ENCODE results near the gene TSPEAR.

The TSPEAR gene

DNA sequence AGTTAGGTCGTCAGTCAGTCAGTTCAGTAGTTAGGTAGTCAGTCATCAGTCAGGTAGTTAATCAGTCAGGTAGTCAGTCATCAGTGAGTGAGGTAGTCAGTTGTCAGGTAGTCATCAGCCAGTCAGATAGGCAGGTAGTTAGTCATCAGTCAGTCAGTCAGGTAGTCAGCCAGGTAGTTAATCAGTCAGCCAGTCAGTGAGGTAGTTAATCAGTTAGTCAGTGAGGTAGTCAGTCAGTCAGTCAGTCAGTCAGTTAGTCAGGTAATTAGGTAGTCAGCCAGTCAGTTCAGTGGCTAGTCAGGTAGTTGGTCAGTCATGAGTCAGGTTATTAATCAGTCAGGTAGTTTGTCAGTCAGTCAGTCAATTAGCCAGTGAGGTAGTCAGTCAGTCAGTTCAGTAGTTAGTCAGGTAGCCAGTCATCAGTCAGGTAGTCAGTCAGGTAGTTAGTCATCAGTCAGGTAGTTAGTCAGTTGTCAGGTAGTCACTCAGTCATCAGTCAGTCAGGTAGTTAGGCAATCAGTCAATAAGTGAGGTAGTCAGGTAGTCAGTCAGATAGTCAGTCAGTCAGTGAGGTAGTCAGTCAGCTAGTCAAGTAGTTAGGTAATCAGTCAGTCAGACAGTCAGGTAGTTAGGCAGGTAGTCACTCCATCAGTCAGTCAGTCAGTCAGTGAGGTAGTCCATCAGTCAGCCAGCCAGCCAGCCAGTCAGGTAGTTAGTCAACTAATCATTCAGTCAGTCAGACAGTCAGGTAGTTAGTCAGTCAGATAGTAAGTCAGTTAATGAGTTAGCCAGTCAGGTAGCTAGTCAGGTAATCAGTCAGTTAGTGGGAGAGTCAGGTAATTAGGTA lies 187.6 kb downstream of the TSPEAR start:
- Histone ChIP-seq H4K20me1 (ENCODE audit: insufficient read depth, low read length) (no peaks in the 10 kb centered on the region), H2AFZ (ENCODE audit: low read length) (no peak overlapping the region), H3K4me1 (ENCODE audit: insufficient read depth, low read length, severe bottlenecking) (no peaks in the 10 kb centered on the region), H3K9me3 (ENCODE audit: low read length) (peaks cover 3% of the 10 kb centered on the region; the same call in 1 of the 2 replicates), H3K9me2 (ENCODE audit: low read depth, low read length) (no peaks in the 10 kb centered on the region), H3K27ac (ENCODE audit: low read depth, low read length, poor library complexity, severe bottlenecking) (no peak overlapping the region), H3K4me3 (ENCODE audit: low read depth, low read length, poor library complexity, severe bottlenecking) (no peak overlapping the region), H3F3A (ENCODE audit: insufficient read depth, low read length) (no peaks in the 10 kb centered on the region), H3K4me2 (ENCODE audit: low read length) (no peak overlapping the region), H3K79me2 (ENCODE audit: insufficient read depth, low read length) (no peaks in the 10 kb centered on the region), H3K27me3 (ENCODE audit: insufficient read depth, low read length) (no peaks in the 10 kb centered on the region), H3K9ac (ENCODE audit: low read length) (no peak overlapping the region), H3K36me3 (ENCODE audit: insufficient read depth, low read length) (no peaks in the 10 kb centered on the region)
- TF ChIP-seq EZH2 (IDR thresholded peaks at IDR 0.05; ENCODE audit: borderline replicate concordance, low read length), result no peak
- TF ChIP-seq, protein P1, sequence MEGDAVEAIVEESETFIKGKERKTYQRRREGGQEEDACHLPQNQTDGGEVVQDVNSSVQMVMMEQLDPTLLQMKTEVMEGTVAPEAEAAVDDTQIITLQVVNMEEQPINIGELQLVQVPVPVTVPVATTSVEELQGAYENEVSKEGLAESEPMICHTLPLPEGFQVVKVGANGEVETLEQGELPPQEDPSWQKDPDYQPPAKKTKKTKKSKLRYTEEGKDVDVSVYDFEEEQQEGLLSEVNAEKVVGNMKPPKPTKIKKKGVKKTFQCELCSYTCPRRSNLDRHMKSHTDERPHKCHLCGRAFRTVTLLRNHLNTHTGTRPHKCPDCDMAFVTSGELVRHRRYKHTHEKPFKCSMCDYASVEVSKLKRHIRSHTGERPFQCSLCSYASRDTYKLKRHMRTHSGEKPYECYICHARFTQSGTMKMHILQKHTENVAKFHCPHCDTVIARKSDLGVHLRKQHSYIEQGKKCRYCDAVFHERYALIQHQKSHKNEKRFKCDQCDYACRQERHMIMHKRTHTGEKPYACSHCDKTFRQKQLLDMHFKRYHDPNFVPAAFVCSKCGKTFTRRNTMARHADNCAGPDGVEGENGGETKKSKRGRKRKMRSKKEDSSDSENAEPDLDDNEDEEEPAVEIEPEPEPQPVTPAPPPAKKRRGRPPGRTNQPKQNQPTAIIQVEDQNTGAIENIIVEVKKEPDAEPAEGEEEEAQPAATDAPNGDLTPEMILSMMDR (IDR thresholded peaks at IDR 0.05; ENCODE audit: low read length), result no peak

DNA sequence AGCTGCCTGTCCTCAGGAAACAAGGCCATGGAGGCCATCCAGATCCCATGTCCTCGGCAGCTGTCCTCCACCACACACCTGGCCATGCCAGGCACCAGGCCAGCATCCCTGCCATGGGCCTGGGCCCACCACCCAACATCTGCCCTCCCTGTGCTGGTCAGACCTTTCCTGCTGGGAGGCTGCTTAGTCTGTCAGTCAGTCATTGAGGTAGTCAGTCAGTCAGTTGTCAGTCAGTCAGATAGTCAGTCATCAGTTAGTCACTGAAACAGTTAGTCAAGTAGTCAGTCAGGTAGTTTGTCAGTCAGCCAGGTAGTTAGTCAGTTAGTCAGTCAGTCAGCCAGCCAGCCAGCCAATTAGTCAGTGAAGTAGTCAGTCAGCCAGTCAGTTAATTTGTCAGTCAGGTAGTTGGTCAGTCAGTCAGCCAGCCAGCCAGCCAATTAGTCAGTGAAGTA lies 188.6 kb downstream of the TSPEAR start:
- Histone ChIP-seq H3K9me3 (ENCODE audit: low read length) (peaks cover 3% of the 10 kb centered on the region; the same call in 1 of the 2 replicates), H3K4me2 (ENCODE audit: low read length) (no peak overlapping the region), H3K27ac (ENCODE audit: low read depth, low read length, poor library complexity, severe bottlenecking) (no peak overlapping the region), H3K9me2 (ENCODE audit: low read depth, low read length) (no peaks in the 10 kb centered on the region), H3K4me1 (ENCODE audit: insufficient read depth, low read length, severe bottlenecking) (no peaks in the 10 kb centered on the region), H3K9ac (ENCODE audit: low read length) (no peak overlapping the region), H3K27me3 (ENCODE audit: insufficient read depth, low read length) (no peaks in the 10 kb centered on the region), H3K79me2 (ENCODE audit: insufficient read depth, low read length) (no peaks in the 10 kb centered on the region), H4K20me1 (ENCODE audit: insufficient read depth, low read length) (no peaks in the 10 kb centered on the region), H2AFZ (ENCODE audit: low read length) (no peak overlapping the region), H3K36me3 (ENCODE audit: insufficient read depth, low read length) (no peaks in the 10 kb centered on the region), H3K4me3 (ENCODE audit: low read depth, low read length, poor library complexity, severe bottlenecking) (no peak overlapping the region), H3F3A (ENCODE audit: insufficient read depth, low read length) (no peaks in the 10 kb centered on the region)
- no peak for TF ChIP-seq EZH2 (IDR thresholded peaks at IDR 0.05; ENCODE audit: borderline replicate concordance, low read length)
- TF ChIP-seq, protein P1 (IDR thresholded peaks at IDR 0.05; ENCODE audit: low read length), result no peak

DNA sequence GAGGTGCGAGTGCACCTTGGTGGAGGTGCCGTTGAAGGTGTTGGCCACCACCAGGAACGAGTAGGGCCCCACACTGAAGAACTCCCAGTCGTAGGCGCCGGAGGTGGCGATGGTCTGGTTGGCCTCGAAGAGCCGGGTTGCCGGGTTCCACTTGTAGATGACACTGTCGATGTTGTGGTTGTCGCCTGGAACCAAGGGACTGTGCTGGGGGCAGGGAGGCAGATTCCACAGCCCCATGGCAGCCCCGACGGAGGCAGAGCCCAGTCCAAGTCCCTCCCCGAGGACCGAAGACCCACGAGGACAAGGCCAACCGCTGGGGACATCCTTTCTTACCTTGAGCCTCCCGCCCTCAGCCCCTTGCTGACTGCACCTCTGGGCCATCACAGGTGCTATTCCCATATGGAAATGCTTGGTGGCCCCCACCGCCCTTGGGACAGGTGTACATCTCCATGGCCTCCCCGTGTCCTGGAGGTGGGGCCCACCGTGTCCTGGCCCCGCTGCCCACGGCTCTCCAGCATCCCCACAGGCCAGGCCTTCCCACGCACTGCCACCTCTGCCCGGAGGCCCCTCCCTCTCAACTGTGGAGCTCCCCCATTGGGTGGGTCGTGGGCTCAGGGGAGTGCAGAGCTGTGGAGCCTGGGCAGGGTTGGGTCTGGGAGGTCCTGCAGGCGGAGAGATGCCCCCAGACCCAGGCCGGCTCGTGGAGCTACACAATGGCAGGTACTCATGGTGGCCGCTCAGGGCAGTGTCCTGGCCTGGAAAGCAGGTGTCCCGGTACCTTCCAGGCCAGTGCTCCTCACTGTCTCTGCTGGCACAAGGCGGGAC lies 189.2 kb downstream of the TSPEAR start:
- no peaks in the 10 kb centered on the region for H3K9me2 ChIP-seq (ENCODE audit: low read depth, low read length)
- TF ChIP-seq EZH2 (IDR thresholded peaks at IDR 0.05; ENCODE audit: borderline replicate concordance, low read length), result no peak
- TF ChIP-seq, protein P1 (IDR thresholded peaks at IDR 0.05; ENCODE audit: low read length), result no peak
- H3K4me3 ChIP-seq (ENCODE audit: low read depth, low read length, poor library complexity, severe bottlenecking), result no peak overlapping the region
- H4K20me1 ChIP-seq (ENCODE audit: insufficient read depth, low read length), result no peaks in the 10 kb centered on the region
- no peaks in the 10 kb centered on the region for H3K79me2 ChIP-seq (ENCODE audit: insufficient read depth, low read length)
- no peak overlapping the region for H3K27ac ChIP-seq (ENCODE audit: low read depth, low read length, poor library complexity, severe bottlenecking)
- no peaks in the 10 kb centered on the region for H3K36me3 ChIP-seq (ENCODE audit: insufficient read depth, low read length)
- no peak overlapping the region for H3K9ac ChIP-seq (ENCODE audit: low read length)
- no peaks in the 10 kb centered on the region for H3K4me1 ChIP-seq (ENCODE audit: insufficient read depth, low read length, severe bottlenecking)
- no peak overlapping the region for H3K4me2 ChIP-seq (ENCODE audit: low read length)
- H2AFZ ChIP-seq (ENCODE audit: low read length), result no peak overlapping the region
- H3K27me3 ChIP-seq (ENCODE audit: insufficient read depth, low read length), result no peaks in the 10 kb centered on the region
- H3K9me3 ChIP-seq (ENCODE audit: low read length), result peaks cover 3% of the 10 kb centered on the region; the same call in 1 of the 2 replicates
- H3F3A ChIP-seq (ENCODE audit: insufficient read depth, low read length), result no peaks in the 10 kb centered on the region
